Activated naive CD8-positive, alpha-beta T cell (primary cell): Measurements from ENCODE around the gene LPGAT1.
"Not testable (repeated sequence)": the region's sequence is repeated elsewhere in the genome, so short reads cannot be mapped to it uniquely, and the experiment has no call there.

Source experiments
- H3K27ac Mint-ChIP-seq: one replicate; pipeline ENCODE4 v1.8.0; 2021; ENCODE audit warnings: mixed read lengths
- H3K27me3 Mint-ChIP-seq: one replicate; pipeline ENCODE4 v1.8.0; 2021; ENCODE audit warnings: mixed read lengths
- H3K36me3 Mint-ChIP-seq: one replicate; pipeline ENCODE4 v1.8.0; 2021; ENCODE audit warnings: mixed read lengths
- H3K4me1 Mint-ChIP-seq: one replicate; pipeline ENCODE4 v1.8.0; 2021; ENCODE audit warnings: low read depth, mixed read lengths
- H3K4me3 Mint-ChIP-seq: one replicate; pipeline ENCODE4 v1.8.0; 2021; ENCODE audit warnings: mild to moderate bottlenecking, mixed read lengths
- H3K9me3 Mint-ChIP-seq: one replicate; pipeline ENCODE4 v1.8.0; 2021; ENCODE audit warnings: low read depth, mixed read lengths

Gene LPGAT1, protein sequence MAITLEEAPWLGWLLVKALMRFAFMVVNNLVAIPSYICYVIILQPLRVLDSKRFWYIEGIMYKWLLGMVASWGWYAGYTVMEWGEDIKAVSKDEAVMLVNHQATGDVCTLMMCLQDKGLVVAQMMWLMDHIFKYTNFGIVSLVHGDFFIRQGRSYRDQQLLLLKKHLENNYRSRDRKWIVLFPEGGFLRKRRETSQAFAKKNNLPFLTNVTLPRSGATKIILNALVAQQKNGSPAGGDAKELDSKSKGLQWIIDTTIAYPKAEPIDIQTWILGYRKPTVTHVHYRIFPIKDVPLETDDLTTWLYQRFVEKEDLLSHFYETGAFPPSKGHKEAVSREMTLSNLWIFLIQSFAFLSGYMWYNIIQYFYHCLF

DNA sequence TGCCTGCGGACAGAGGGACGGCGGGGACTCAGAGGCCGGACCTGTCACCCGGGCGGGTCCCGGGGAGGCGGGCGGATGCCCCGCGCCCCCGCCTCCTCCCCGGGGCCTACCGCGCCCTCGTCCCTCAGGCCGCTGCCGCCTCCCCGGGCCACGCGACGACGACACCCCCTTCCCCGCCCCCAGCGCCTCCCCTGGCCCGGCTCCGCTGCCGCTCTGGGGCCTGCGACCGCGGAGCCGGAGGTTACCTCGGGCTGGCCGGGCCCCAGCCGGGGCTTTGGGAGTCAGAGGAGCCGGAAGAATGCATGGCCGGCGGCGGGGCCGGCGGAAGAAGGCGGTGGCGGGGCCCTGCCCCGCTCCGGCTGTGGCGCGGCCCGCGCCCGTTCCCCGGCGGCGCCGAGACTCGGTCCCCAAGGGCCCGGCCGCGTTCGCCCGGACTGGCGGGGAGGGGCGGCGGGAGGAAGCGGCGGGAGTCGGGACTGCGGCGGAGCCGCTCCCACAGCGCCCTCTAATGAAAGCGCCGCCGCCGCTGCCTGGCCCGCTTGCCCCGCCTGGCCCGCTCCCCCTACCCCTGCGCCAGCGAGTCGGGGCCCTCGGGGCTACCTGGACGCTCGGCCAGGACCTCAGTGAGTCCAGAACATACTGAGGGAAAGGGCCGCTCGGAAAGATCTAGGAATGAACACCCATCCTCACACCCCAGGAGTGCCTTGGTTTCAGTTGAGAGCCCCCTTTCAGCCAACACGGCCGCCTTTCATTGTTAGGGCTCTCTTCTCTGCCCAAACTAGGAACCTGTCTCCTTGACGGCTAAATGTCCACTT lies at the start of gene LPGAT1:
Gene LPGAT1, minus strand, starts transcription at position 436 of the 815 bp plus-strand sequence. CDS start 1,467 bp downstream, outside the sequence.
- Mint-ChIP-seq H3K27me3 (no peaks in the 10 kb centered on the region), H3K4me1 (peaks cover 62% of the 10 kb centered on the region), H3K9me3 (no peaks in the 10 kb centered on the region), H3K4me3 (peak within 1 kb of the TSS; percentile 90), H3K36me3 (no peaks in the 10 kb centered on the region), H3K27ac (peak within 1 kb of the TSS; percentile 89)

- no peak overlapping the region for H3K27ac Mint-ChIP-seq
- no peaks in the 10 kb centered on the region for H3K4me1 Mint-ChIP-seq
- peaks cover 4% of the 10 kb centered on the region for H3K9me3 Mint-ChIP-seq
These were observed 48.9 kb upstream of the LPGAT1 start for GRCh38 chr1:211879475-211879874.

DNA sequence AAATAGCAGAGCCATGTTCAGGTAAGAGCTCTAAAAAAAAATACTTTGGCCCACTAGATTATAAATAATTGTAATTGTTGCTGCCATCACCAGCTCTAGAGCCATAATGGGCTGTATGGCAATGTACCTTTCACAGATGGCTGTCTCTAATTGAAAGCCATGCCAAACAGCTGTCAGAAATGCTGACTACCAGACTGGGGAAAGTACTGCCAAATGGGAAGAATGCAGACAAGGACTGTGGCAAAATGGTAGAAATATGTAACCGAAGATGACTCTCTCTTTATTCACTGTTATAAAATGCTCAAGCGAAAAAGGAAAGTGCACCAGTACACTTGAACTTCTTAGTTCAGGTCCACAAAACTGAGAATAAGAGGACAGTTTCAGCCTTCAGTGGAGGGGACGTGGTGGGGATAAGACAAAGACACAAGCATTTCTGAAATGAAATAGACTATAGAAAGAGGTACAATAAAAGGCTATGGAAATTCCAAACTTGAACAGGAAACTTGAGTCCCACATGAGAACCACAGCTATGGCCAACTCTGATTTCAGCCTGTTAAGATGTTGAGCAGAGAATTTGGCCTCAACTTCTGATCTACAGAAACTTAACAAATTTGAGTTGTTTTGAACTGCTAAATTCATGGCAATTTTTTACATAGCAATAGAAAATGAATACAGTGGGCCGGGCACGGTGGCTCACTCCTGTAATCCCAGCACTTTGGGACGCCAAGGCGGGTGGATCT lies 46.5 kb upstream of the LPGAT1 start:
- peaks cover 4% of the 10 kb centered on the region for H3K9me3 Mint-ChIP-seq
- no peaks in the 10 kb centered on the region for H3K27me3 Mint-ChIP-seq
- no peak overlapping the region for H3K4me3 Mint-ChIP-seq
- H3K27ac Mint-ChIP-seq: no peak overlapping the region
- no peaks in the 10 kb centered on the region for H3K36me3 Mint-ChIP-seq
- H3K4me1 Mint-ChIP-seq: no peaks in the 10 kb centered on the region

More at GRCh38 chr1:211879475-211879874, 48.9 kb upstream of the LPGAT1 start:
- Mint-ChIP-seq H3K27me3 (no peaks in the 10 kb centered on the region), H3K4me3 (no peak overlapping the region), H3K36me3 (no peaks in the 10 kb centered on the region)

- no peak overlapping the region for H3K27ac Mint-ChIP-seq
- H3K27me3 Mint-ChIP-seq: no peaks in the 10 kb centered on the region
- no peaks in the 10 kb centered on the region for H3K4me1 Mint-ChIP-seq
- H3K4me3 Mint-ChIP-seq: no peak overlapping the region
- no peaks in the 10 kb centered on the region for H3K9me3 Mint-ChIP-seq
- no peaks in the 10 kb centered on the region for H3K36me3 Mint-ChIP-seq
These were observed 45.0 kb upstream of the LPGAT1 start for GRCh38 chr1:211875541-211875940.

- no peaks in the 10 kb centered on the region for H3K27me3 Mint-ChIP-seq
- H3K27ac Mint-ChIP-seq: no peak overlapping the region
- no peak overlapping the region for H3K4me3 Mint-ChIP-seq
- no peaks in the 10 kb centered on the region for H3K36me3 Mint-ChIP-seq
- H3K4me1 Mint-ChIP-seq: no peaks in the 10 kb centered on the region
- H3K9me3 Mint-ChIP-seq: no peaks in the 10 kb centered on the region
These were observed 44.2 kb upstream of the LPGAT1 start for GRCh38 chr1:211874521-211875347.

DNA sequence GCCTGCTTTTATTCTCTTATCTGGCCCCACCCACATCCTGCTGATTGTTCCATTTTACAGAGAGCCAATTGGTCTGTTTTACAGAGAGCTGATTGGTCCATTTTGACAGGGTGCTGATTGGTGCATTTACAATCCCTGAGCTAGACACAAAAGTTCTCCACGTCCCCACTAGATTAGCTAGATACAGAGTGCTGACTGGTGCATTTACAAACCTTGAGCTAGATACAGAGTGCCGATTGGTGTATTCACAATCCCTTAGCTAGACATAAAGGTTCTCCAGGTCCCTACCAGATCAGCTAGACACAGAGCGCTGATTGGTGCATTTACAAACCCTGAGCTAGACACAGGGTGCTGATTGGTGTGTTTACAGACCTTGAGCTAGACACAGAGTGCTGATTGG lies 43.2 kb upstream of the LPGAT1 start:
- H3K27ac Mint-ChIP-seq, H3K4me3 Mint-ChIP-seq, H3K27me3 Mint-ChIP-seq, H3K36me3 Mint-ChIP-seq, H3K9me3 Mint-ChIP-seq, H3K4me1 Mint-ChIP-seq: not testable (repeated sequence)

GRCh38 chr1:211870156-211870555 lies 39.6 kb upstream of the LPGAT1 start:
- Mint-ChIP-seq H3K4me3 (no peak overlapping the region), H3K36me3 (peaks cover 10% of the 10 kb centered on the region), H3K9me3 (peaks cover 15% of the 10 kb centered on the region), H3K27me3 (no peaks in the 10 kb centered on the region), H3K4me1 (no peaks in the 10 kb centered on the region), H3K27ac (no peak overlapping the region)

- no peak overlapping the region for H3K27ac Mint-ChIP-seq
- H3K9me3 Mint-ChIP-seq: peaks cover 15% of the 10 kb centered on the region
- no peak overlapping the region for H3K4me3 Mint-ChIP-seq
- peaks cover 10% of the 10 kb centered on the region for H3K36me3 Mint-ChIP-seq
- H3K4me1 Mint-ChIP-seq: peaks cover 7% of the 10 kb centered on the region
- H3K27me3 Mint-ChIP-seq: no peaks in the 10 kb centered on the region
These were observed 34.6 kb upstream of the LPGAT1 start for GRCh38 chr1:211865180-211865579.

DNA sequence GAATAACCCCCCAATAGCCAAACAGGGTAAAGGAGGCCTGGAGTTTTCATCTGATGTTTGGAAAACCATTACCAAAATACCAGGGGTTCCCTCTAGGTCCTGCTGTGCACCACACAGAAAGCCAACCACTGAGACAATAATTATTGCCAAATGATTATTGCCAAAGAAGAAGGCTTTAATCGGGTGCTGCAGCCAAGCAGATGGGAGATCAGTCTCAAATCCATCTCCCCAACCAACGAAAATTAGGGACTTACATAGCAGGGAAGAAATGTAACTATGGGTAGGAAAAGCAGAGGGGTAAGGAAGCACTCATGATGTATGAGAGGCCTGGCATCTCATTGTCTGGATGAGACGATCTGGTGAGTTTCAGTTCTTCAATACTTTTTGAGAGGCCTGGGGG lies 28.8 kb upstream of the LPGAT1 start:
- peaks cover 10% of the 10 kb centered on the region for H3K9me3 Mint-ChIP-seq
- H3K36me3 Mint-ChIP-seq: no peaks in the 10 kb centered on the region
- peaks cover 7% of the 10 kb centered on the region for H3K4me1 Mint-ChIP-seq
- H3K27me3 Mint-ChIP-seq: no peaks in the 10 kb centered on the region
- H3K27ac Mint-ChIP-seq: no peak overlapping the region
- no peak overlapping the region for H3K4me3 Mint-ChIP-seq

DNA sequence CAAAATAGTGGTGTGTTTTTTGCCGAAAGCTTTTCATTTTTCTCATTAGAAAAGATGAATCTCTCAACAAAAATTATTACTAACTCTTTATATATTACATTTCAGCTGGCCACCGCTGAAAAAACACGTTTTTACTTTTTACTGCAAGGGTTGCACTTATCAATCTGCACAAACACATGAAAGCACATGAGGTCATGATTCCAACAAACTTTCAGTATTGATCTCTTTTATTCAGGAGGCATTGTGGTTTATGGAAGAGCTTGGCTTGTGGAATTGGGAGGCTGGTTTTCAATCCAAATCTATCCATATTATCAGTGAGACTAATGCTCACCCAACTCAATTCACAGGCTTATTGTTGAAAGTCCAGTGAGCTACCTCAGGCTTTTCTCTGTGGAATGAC lies 20.6 kb upstream of the LPGAT1 start:
- Mint-ChIP-seq H3K9me3 (peaks cover 3% of the 10 kb centered on the region), H3K27me3 (no peaks in the 10 kb centered on the region), H3K36me3 (no peaks in the 10 kb centered on the region), H3K4me1 (no peaks in the 10 kb centered on the region), H3K4me3 (no peak overlapping the region), H3K27ac (no peak overlapping the region)

GRCh38 chr1:211843507-211844298 lies 13.1 kb upstream of the LPGAT1 start:
- Mint-ChIP-seq H3K27me3 (no peaks in the 10 kb centered on the region), H3K36me3 (no peaks in the 10 kb centered on the region), H3K9me3 (no peaks in the 10 kb centered on the region), H3K4me3 (peak overlapping the region; percentile 47), H3K27ac (peak overlapping the region; percentile 72), H3K4me1 (peaks cover 23% of the 10 kb centered on the region)

- Mint-ChIP-seq H3K27me3 (no peaks in the 10 kb centered on the region), H3K4me3 (peak overlapping the region; percentile 47), H3K4me1 (peaks cover 23% of the 10 kb centered on the region), H3K36me3 (no peaks in the 10 kb centered on the region), H3K27ac (peak overlapping the region; percentile 72), H3K9me3 (no peaks in the 10 kb centered on the region)
These were observed 12.5 kb upstream of the LPGAT1 start for GRCh38 chr1:211843018-211843417.

- Mint-ChIP-seq H3K9me3 (no peaks in the 10 kb centered on the region), H3K27me3 (no peaks in the 10 kb centered on the region), H3K4me3 (peak overlapping the region; percentile 4), H3K27ac (peak overlapping the region; percentile 72), H3K36me3 (no peaks in the 10 kb centered on the region), H3K4me1 (peaks cover 23% of the 10 kb centered on the region)
These were observed 12.0 kb upstream of the LPGAT1 start for GRCh38 chr1:211842518-211842917.

DNA sequence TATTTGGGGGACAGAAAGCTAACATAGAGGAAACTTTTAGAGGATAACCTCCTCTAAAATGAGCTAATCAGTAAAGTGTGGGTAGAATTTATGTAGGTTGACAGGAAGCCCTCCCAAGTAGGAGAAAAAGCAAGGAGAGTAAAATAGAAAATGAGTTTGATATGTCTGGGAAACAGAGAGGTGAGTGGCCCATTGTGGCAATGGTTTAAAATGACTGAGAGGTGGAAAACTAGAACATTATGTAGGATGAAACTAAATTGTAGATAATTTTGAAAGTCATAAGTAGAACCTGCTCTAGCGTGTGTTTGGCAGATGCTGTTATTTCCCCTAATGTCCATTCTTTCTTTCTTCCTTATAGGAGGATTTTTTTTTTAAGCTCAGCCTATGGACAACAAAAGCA lies 8.5 kb upstream of the LPGAT1 start:
- Mint-ChIP-seq H3K4me3 (no peak overlapping the region), H3K4me1 (peaks cover 33% of the 10 kb centered on the region), H3K36me3 (no peaks in the 10 kb centered on the region), H3K27ac (no peak overlapping the region), H3K9me3 (no peaks in the 10 kb centered on the region), H3K27me3 (no peaks in the 10 kb centered on the region)
